Mesothelial cell of epicardium (in vitro differentiated cells): ENCODE results near the gene GSS. TPM values are rescaled to one million over a fixed set of nuclear protein-coding genes. Genes with fewer than 3 reads are reported as not detected.

Experiments used
- DNase-seq, 2 experiments: peaks; one replicate each; pipeline ENCODE4 v3.0.0; 2021; ENCODE audit warnings: low spot score in 2 of 2; ENCODE audit not compliant: unreplicated experiment in 2 of 2
- H3K27ac Mint-ChIP-seq: 2 replicates; pipeline ENCODE4 v1.8.0; 2021; ENCODE audit warnings: mixed read lengths
- H3K27me3 Mint-ChIP-seq: 2 replicates; pipeline ENCODE4 v1.8.0; 2021; ENCODE audit warnings: low read depth, mixed read lengths
- H3K36me3 Mint-ChIP-seq: 2 replicates; pipeline ENCODE4 v1.8.0; 2021; ENCODE audit warnings: mixed read lengths
- H3K4me1 Mint-ChIP-seq: 2 replicates; pipeline ENCODE4 v1.8.0; 2021; ENCODE audit warnings: mixed read lengths
- H3K4me3 Mint-ChIP-seq: 2 replicates; pipeline ENCODE4 v1.8.0; 2021; ENCODE audit warnings: mild to moderate bottlenecking, moderate library complexity, mixed read lengths
- H3K9me3 Mint-ChIP-seq: 2 replicates; pipeline ENCODE4 v1.8.0; 2021; ENCODE audit warnings: mixed read lengths
- total RNA-seq: library from RNA; stranded (reverse); gene quantifications from 3 replicates; pipeline ENCODE4 v1.2.1, GENCODE V29; 2021
- TF ChIP-seq, protein P1 (sequence below): fragments of 200-600 bp; sonication (generic); IDR thresholded peaks from one replicate; pipeline ENCODE4 v1.5.0; 2021; ENCODE audit warnings: antibody characterized with exemption; ENCODE audit not compliant: unreplicated experiment

GSS gene
- total RNA-seq, 1 donor from 2014 or later = 54.8 TPM

DNA sequence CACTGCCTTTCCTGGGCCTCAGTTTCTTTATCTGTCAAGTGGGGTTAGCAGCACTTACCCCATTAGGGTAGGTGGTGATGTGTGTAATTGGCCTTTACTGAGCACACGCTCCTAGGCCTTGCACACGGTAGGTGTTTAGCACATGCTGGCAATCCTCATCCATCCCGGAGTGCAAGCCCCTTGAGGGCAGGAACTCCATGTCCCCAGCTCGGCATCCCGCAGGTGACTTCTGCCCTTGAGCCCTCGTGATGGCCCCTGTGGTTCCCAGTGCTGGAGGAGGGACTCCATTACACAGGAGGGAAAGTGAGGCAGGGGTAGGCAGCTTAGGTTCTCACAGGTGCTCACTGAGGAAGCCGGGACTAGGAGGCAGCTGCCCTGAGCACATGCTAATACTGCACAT, 40.1 kb upstream of the GSS start:
- DNase-seq = no peak
- Mint-ChIP-seq H3K4me1 (no peaks in the 10 kb centered on the region), H3K27ac (no peak overlapping the region), H3K36me3 (peaks cover 26% of the 10 kb centered on the region), H3K27me3 (no peaks in the 10 kb centered on the region), H3K9me3 (no peaks in the 10 kb centered on the region), H3K4me3 (no peak overlapping the region)
- TF ChIP-seq, protein P1, sequence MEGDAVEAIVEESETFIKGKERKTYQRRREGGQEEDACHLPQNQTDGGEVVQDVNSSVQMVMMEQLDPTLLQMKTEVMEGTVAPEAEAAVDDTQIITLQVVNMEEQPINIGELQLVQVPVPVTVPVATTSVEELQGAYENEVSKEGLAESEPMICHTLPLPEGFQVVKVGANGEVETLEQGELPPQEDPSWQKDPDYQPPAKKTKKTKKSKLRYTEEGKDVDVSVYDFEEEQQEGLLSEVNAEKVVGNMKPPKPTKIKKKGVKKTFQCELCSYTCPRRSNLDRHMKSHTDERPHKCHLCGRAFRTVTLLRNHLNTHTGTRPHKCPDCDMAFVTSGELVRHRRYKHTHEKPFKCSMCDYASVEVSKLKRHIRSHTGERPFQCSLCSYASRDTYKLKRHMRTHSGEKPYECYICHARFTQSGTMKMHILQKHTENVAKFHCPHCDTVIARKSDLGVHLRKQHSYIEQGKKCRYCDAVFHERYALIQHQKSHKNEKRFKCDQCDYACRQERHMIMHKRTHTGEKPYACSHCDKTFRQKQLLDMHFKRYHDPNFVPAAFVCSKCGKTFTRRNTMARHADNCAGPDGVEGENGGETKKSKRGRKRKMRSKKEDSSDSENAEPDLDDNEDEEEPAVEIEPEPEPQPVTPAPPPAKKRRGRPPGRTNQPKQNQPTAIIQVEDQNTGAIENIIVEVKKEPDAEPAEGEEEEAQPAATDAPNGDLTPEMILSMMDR = no peak

DNA sequence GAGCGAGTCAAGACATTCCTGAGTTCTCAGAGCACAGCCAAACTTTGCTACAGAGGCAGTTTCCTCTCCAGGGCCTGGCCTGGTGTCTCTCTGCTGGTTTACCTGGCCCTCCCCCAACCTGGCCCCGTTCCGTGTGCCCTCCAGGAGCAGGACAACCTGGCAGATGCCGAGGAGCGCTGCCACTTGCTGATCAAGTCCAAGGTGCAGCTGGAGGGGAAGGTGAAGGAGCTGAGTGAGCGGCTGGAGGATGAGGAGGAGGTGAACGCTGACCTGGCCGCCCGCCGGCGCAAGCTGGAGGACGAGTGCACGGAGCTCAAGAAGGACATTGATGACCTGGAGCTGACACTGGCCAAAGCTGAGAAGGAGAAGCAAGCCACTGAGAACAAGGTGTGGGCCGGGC, 39.6 kb upstream of the GSS start:
- Mint-ChIP-seq H3K27ac (no peak overlapping the region), H3K4me1 (no peaks in the 10 kb centered on the region), H3K36me3 (peaks cover 24% of the 10 kb centered on the region), H3K27me3 (no peaks in the 10 kb centered on the region), H3K9me3 (no peaks in the 10 kb centered on the region), H3K4me3 (no peak overlapping the region)
- no peak for DNase-seq
- TF ChIP-seq, protein P1 = no peak

DNA sequence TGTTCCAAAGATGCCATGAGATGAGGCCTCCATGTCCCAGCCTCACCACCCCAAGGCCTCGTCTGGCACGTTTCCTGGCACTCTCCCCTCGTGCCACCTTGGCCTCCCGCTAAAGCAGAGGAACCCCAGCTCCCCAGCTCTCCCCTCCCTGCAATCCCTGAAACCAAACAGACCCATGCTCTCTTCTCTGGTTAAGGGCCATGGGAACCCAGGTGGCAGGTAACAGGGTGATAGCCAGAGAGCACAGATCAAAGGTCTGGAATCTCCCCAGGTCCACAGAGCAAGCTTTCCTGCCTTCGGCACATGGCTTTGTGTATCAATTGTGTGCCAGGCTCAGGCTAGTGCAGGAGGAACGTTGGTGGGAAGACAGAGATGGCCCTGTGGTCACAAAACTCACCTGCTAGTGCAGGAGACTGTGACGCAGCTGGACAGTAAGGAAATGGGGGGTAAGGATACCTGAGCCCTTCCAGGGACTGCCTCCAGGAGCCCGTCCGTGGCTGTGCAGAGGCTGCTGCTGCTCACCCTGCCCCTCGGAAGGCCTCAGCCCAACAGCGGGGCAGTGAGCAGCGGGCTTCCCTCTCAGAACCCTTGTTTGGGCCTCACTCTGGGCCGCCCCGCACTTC, 39.0 kb upstream of the GSS start:
- TF ChIP-seq, protein P1 = no peak
- Mint-ChIP-seq H3K36me3 (peaks cover 22% of the 10 kb centered on the region), H3K9me3 (no peaks in the 10 kb centered on the region), H3K4me3 (no peak overlapping the region), H3K27ac (no peak overlapping the region), H3K4me1 (no peaks in the 10 kb centered on the region), H3K27me3 (no peaks in the 10 kb centered on the region)
- no peak for DNase-seq

DNA sequence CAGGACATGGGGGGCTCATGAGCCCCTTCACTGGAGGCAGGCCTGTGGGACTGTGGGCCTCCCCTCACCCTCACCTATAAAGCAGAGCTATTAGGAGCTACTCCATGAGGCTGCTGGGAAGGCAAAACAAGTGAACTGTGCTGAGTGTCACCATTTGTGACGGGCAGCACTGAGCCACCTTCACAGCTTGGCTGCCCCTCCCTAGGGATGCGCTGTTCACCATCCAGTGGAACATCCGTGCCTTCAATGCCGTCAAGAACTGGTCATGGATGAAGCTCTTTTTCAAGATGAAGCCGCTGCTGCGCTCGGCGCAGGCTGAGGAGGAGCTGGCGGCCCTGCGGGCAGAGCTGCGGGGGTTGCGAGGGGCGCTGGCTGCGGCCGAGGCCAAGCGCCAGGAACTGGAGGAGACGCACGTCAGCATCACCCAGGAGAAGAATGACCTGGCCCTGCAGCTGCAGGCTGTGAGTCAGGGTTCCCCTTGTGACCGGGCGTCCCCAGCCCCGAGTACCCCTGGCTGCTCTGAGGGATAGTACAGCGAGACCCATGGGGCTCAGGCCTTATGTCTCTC, 38.4 kb upstream of the GSS start:
- H3K36me3 Mint-ChIP-seq = peaks cover 19% of the 10 kb centered on the region
- no peak overlapping the region for H3K4me3 Mint-ChIP-seq
- H3K27me3 Mint-ChIP-seq = no peaks in the 10 kb centered on the region
- no peaks in the 10 kb centered on the region for H3K4me1 Mint-ChIP-seq
- TF ChIP-seq, protein P1 = no peak
- DNase-seq = no peak
- no peaks in the 10 kb centered on the region for H3K9me3 Mint-ChIP-seq
- H3K27ac Mint-ChIP-seq = no peak overlapping the region

DNA sequence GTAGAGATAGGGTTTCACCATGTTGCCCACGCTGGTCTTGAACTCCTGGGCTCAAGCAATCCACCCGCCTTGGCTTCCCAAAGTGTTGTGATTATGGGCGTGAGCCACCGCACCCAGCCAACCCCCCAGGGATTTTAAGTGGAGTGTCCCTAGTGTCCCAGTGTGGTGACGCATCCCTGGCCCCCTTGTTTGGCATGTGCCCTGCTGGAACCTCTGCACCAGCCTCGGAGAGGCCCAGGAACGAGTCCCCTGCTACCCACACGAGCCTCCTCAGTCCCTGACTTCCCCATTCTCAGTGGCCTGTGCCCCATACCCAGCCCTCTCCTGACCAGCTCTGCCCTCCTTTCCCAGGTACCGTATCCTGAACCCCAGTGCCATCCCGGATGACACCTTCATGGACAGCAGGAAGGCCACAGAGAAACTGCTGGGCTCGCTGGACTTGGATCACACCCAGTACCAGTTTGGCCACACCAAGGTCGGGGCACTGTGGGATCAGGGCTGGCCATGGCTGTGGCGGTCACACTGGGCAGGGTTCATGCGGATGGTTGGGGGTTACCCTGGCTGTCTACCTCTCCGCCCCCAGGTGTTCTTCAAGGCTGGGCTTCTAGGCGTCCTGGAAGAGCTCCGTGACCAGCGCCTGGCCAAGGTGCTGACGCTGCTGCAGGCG, 37.3 kb upstream of the GSS start:
- Mint-ChIP-seq H3K4me1 (no peaks in the 10 kb centered on the region), H3K9me3 (no peaks in the 10 kb centered on the region), H3K4me3 (no peak overlapping the region), H3K36me3 (peaks cover 12% of the 10 kb centered on the region), H3K27ac (no peak overlapping the region), H3K27me3 (no peaks in the 10 kb centered on the region)
- TF ChIP-seq, protein P1 = no peak
- no peak for DNase-seq
